HG02852 (cell line): Measurements from ENCODE around the gene IL23R.
"Not testable (repeated sequence)": the region's sequence is repeated elsewhere in the genome, so short reads cannot be mapped to it uniquely, and the experiment has no call there.

Source experiments
- ATAC-seq: cut with Tn5 transposase; IDR thresholded peaks from one replicate; pipeline ENCODE4 v1.9.1; 2021; ENCODE audit warnings: mild to moderate bottlenecking, moderate library complexity; ENCODE audit not compliant: unreplicated experiment

IL23R gene, protein sequence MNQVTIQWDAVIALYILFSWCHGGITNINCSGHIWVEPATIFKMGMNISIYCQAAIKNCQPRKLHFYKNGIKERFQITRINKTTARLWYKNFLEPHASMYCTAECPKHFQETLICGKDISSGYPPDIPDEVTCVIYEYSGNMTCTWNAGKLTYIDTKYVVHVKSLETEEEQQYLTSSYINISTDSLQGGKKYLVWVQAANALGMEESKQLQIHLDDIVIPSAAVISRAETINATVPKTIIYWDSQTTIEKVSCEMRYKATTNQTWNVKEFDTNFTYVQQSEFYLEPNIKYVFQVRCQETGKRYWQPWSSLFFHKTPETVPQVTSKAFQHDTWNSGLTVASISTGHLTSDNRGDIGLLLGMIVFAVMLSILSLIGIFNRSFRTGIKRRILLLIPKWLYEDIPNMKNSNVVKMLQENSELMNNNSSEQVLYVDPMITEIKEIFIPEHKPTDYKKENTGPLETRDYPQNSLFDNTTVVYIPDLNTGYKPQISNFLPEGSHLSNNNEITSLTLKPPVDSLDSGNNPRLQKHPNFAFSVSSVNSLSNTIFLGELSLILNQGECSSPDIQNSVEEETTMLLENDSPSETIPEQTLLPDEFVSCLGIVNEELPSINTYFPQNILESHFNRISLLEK

GRCh38 chr1:67166196-67166595 is at the start of gene IL23R:
IL23R (plus strand) TSS chr1:67166454; CDS start chr1:67168121, 1,667 bp downstream.
- ATAC-seq = peak; percentile 85

GRCh38 chr1:67118191-67118590 is 48.1 kb upstream of the IL23R start:
- no peak for ATAC-seq

- ATAC-seq = no peak
These were observed 47.6 kb upstream of the IL23R start for GRCh38 chr1:67118646-67119045.

DNA sequence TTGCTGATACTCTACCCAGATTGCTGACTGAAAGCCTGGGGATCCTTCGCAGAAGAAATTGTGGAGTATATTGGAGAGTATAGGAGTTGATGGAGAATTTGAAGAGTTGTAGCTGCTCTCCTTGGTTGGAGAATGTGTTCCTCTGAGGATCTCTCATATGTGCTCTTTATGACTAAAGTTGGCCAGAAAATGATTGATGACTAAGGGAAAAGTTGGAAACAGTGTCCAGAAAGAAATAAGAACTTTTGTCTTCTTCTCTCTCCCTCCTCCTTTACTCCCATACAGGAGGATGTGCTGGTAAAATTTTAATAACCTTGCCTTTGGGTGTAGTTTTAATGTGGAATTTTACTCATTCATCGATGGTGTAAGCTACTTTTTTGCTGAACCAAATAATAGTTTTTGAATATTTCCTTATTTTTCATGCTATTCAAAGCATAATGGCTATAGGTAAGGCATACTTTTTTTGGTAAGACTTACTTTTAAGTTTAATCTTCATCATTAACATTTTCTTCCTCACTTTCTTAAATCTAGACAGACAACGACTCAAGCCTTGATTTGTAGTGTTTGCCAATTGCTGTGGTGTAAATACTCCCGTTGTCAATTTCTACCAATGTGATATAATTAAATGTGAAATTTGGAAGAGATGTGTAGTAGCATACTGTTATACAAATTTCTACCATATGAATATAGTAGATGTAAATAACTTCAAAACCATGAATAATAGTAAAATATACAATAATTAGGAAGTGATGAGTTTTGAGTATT is 45.2 kb upstream of the IL23R start:
- no peak for ATAC-seq

DNA sequence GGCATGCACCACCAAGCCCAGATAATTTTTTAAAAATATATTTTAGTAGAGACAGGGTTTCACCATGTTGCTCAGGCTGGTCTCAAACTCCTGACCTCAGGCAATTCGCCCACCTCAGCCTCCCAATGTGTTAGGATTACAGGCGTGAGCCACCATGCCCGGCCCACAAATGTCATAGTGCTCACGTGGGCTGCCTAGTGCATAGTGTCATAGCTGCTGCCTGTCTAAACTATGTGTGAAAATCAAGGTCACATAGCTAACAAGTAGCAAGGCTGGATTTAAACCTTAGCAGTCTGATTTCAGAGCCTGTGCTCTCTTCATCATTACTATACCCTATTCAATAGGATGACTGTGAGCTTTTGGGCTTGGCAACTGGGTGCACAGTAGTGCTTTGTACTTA is 41.8 kb upstream of the IL23R start:
- ATAC-seq = no peak

DNA sequence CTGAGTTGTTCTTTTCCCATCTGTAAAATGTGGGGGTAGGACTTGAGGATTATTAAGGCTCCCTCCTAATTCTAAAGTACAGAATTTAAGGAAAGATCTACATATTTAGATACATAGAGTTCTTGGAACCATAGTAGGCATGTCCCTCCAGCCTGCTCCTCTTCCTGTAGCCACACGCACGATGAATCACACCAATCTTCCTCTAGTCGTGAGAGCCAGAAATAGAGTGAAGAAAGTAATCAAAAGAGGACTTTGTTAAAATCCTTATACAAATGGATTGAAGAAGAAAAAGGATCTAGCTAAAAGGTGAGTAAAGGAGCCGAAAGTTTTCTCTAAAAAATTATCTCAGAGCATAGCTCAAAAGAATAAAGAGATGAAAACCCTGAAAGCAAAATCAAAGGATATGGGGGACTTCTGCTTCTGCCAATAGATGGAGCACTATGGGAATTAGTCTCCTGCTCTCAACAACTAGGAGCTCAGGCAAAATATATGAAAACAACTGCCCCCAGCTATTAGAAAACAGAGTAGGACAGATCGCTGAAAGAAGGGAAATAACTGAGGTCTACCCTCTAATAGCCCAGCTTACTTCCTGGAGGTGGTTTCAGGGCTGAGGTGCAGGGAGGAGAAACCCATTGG is 40.0 kb upstream of the IL23R start:
- ATAC-seq = no peak

DNA sequence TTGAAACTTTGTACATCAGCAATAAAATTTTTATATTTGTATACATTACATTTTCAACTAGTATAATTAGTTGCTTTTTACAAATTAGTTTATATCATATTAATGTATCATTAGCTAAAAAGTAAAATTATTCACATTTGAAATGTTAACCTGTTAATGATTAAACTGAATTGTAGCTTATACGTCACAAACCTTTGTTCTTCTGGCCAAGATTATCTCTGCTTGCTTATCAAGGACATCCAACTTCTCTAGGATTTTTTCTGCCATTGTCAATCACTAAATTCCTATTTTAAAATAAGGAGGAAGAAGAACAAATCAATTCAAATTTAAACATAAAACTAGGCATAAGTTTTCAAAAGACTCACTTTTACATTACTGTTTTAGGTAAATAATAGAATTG is 39.3 kb upstream of the IL23R start:
- ATAC-seq = no peak

GRCh38 chr1:67130673-67131072 is 35.6 kb upstream of the IL23R start:
- ATAC-seq = no peak

- ATAC-seq = no peak
These were observed 33.1 kb upstream of the IL23R start for GRCh38 chr1:67133177-67133576.

DNA sequence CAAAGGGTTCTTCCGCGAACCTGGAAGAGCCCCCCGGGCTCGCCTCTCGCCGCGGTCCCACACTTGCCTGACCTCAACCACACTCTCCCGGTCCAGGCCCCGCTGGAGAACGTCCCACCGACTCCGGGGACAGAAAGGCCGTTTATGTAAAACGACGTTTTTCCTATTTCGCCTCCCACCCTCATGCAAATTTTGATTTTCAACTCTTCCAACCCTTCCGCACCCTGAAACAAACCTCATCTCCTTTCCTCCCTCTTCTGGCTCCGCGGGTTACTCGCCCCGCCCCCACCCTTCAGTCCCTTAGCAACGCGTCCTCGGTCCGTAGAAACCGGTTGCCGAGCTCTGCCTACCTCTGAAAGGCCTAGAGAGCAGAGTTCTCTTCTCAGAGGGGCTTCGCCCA is 31.6 kb upstream of the IL23R start, which contains the start of gene C1orf141:
Gene C1orf141, minus strand, starts transcription at position 276 of the 400 bp plus-strand sequence. CDS start 7,730 bp downstream, outside the sequence.
- no peak for ATAC-seq

GRCh38 chr1:67135354-67135753 is 30.9 kb upstream of the IL23R start:
- no peak for ATAC-seq

DNA sequence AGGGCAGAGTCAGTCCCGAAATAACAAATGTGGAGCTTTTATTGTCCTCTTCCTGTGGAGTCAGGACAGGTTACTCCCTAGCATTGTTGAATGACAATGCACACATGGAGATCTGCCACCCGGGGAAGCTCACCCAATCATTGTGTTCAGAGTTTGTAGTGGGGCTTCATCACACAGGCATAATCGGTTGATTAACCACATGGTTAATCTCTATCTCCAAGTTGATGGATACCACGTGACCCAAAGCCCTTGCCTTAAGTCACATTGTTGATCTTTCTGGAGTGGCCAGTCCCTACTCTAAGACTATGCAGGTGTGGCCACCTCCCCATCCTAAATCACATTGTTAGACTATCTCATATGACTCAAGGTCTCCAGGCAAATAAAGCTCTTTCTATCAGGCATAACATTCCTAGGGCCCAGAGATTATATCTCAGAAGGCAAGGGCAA is 28.9 kb upstream of the IL23R start:
- no peak for ATAC-seq

DNA sequence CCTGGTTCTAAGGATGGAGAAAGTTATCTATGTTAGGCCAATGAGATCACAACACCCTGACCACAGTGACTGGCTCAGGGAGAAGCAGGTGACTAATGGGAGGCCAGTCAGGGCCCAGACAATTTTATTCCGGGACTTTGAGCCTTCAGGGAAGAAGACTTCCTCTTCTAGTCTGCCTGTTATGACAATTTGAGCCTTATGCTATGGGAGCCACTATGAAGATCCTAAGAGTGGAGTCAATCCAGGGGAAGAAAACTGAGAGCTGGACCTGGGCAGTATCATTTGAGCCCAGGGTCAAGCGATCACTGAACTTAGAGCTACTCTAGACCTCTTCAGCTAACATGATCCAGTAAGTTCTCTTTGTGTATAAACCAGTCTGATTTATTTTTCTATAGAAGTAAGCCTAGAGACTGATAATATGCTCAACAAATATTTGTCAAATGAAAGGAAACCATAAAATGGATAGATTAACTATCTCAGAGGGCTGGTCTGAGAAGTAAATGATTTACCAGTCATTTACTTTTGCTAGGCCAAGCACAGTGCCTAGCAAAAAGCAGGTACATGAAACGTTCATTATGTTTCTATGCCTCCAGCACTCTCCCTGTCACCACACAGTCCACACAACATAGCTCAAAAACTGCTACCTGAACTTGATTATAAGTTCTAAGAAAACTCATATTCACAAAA is 27.3 kb upstream of the IL23R start:
- ATAC-seq = no peak

DNA sequence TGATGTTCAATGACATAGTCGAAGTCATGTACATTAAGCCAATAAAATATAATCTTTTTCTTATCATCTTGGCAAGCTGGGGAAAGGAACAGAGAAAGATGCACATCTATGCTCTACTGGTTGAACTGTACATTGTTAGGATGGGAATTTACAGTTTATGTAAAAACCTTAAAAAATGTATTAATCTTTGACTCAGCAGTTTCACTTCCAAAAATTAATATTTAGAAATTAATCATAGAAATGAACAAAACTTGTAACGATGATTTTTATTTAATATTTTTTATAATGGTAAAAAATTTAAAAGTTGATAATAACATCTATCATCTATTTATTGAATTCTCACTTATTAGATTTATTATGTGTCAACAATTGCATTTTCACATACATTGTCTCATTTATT is 25.8 kb upstream of the IL23R start:
- ATAC-seq = no peak

- not testable (repeated sequence) for ATAC-seq
These were observed 24.4 kb upstream of the IL23R start for GRCh38 chr1:67141832-67142231.

DNA sequence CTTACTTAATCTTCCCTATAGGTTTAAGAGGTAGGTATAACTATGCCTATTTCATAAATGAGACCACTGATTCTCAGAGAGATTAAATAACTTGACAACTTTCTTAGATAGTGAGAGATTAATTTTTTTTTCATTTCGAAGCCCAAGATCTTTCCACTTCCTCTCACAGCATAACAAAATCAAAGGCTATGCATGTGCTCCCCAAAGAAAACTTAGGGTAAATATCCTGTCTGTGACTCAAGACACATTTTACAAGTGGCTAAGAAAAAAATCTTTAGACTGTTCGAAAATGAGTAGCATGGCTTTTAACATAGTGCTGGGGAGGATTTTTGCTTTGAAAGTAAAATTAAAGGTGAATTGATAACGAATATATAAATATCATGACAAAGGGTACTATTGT is 23.3 kb upstream of the IL23R start:
- no peak for ATAC-seq

- peak; percentile 43 for ATAC-seq
These were observed 22.3 kb upstream of the IL23R start for GRCh38 chr1:67143966-67144365.

- ATAC-seq = no peak
These were observed 21.6 kb upstream of the IL23R start for GRCh38 chr1:67144696-67145095.

- no peak for ATAC-seq
These were observed 20.2 kb upstream of the IL23R start for GRCh38 chr1:67146101-67146500.

GRCh38 chr1:67146539-67146938 is 19.7 kb upstream of the IL23R start:
- no peak for ATAC-seq
